Stimulated activated CD8-positive, alpha-beta memory T cell treated with anti-CD3 and anti-CD28 coated beads, Interleukin-4, amount 100 ng/mL, for 1 hour (primary cell): ENCODE results near the gene CLN6.
"Not testable (repeated sequence)": the region's sequence is repeated elsewhere in the genome, so short reads cannot be mapped to it uniquely, and the experiment has no call there.

Source experiments
- DNase-seq, 2 donors: peaks; one replicate each; pipeline ENCODE4 v3.0.0-alpha.2; 2020; ENCODE audit warnings: low read depth in 2 of 2, low spot score in 1 of 2

CLN6 gene

GRCh38 chr15:68224108-68224507 lies 5.4 kb downstream of the CLN6 start:
- DNase-seq: no peak

GRCh38 chr15:68223171-68223570 lies 6.4 kb downstream of the CLN6 start:
- DNase-seq: no peak

GRCh38 chr15:68222432-68222743 lies 7.1 kb downstream of the CLN6 start:
- not testable (repeated sequence) for DNase-seq

DNA sequence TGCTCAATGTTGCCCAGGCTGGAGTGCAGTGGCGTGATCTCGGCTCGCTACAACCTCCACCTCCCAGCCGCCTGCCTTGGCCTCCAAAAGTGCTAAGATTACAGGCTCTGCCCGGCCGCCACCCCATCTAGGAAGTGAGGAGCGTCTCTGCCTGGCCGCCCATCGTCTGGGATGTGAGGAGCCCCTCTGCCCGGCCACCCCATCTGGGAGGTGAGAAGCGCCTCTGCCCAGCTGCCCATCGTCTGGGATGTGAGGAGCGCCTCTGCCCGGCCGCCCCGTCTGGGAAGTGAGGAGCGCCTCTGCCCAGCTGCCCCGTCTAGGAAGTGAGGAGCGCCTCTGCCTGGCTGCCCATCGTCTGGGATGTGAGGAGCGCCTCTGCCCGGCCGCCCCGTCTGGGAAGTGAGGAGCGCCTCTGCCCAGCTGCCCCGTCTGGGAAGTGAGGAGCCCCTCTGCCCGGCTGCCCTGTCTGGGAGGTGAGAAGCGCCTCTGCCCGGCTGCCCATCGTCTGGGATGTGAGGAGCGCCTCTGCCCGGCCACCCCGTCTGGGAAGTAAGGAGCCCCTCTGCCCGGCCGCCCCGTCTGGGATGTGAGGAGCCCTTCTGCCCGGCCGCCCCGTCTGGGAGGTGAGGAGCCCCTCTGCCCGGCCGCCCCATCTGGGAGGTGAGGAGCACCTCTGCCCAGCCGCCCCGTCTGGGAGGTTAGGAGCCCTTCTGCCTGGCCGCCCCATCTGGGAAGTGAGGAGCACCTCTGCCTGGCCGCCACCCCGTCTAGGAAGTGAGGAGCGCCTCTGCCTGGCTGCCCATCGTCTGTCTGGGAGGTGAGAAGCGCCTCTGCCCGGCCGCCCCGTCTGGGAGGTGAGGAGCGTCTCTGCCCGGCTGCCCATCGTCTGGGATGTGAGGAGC lies 7.7 kb downstream of the CLN6 start:
- DNase-seq: not testable (repeated sequence)

GRCh38 chr15:68220967-68221366 lies 8.6 kb downstream of the CLN6 start:
- no peak for DNase-seq

GRCh38 chr15:68220489-68220888 lies 9.0 kb downstream of the CLN6 start:
- DNase-seq: no peak

DNA sequence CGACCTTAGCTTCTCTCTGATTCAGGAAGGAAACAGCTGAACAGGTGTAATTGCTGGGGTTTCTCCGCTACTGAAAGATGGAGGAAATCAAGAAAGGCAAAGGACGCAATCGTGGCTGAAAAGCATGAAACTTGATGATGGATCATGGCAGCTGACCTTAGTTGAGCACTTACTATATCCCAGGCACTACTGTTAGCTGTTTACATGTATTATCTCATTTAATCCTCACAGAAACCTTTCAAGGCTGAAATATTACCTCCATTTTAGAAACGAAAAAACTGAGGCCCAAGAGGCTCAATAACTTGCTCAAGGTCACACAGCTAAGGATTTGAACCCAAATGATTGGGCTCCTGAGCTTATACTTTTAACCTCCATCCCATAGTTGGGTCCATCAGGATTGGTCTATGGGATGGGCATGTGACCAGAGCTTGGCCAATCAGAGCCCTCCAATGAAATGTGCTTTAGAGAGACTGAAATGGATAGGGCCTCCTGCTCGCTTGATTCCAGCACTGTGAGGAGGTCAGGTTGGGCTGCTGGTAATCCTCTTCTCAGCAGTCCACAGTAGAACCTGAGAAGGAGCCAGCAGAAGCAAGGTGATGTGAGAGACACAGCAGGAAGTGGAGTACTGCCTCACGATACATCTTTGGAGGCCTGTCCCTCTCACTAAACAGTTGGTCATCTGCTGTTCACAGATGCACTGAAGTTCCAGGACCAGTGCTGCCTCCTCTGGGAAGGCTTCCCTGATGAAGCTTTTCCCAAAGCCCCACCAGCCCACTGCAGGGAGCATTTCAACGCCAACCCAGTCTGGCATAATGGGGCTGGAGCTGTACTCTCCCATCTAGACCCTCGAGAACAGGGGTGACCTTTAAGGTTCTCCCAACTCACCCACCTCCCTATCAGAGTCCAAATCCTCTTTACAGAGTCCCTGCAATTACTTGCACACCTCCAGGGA lies 10.4 kb downstream of the CLN6 start:
- DNase-seq: no peak

GRCh38 chr15:68218331-68218730 lies 11.2 kb downstream of the CLN6 start:
- no peak for DNase-seq

DNA sequence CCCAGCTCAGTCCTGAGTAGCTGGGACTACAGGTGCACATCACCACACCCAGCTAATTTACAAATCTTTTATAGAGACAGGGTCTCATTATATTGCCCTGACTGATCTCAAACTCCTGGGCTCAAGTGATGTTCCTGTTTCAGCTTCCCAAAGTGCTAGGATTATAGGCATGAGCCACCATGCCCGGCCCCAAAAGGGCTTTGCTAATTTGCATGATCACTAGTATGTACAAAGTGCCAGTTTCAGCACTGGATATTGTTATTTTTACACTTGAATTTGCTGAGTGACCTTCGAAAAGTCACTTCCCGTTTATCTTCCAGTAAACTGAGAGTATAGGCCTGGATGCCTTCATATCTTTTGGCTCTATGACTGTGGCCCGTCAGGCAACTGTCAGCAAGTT lies 12.2 kb downstream of the CLN6 start:
- no peak for DNase-seq

GRCh38 chr15:68214838-68215254 lies 14.7 kb downstream of the CLN6 start:
- DNase-seq: no peak

GRCh38 chr15:68213991-68214837 lies 15.3 kb downstream of the CLN6 start:
- DNase-seq: no peak

GRCh38 chr15:68213491-68213845 lies 16.1 kb downstream of the CLN6 start:
- DNase-seq: not testable (repeated sequence)

GRCh38 chr15:68211656-68212320 lies 17.7 kb downstream of the CLN6 start:
- no peak for DNase-seq

DNA sequence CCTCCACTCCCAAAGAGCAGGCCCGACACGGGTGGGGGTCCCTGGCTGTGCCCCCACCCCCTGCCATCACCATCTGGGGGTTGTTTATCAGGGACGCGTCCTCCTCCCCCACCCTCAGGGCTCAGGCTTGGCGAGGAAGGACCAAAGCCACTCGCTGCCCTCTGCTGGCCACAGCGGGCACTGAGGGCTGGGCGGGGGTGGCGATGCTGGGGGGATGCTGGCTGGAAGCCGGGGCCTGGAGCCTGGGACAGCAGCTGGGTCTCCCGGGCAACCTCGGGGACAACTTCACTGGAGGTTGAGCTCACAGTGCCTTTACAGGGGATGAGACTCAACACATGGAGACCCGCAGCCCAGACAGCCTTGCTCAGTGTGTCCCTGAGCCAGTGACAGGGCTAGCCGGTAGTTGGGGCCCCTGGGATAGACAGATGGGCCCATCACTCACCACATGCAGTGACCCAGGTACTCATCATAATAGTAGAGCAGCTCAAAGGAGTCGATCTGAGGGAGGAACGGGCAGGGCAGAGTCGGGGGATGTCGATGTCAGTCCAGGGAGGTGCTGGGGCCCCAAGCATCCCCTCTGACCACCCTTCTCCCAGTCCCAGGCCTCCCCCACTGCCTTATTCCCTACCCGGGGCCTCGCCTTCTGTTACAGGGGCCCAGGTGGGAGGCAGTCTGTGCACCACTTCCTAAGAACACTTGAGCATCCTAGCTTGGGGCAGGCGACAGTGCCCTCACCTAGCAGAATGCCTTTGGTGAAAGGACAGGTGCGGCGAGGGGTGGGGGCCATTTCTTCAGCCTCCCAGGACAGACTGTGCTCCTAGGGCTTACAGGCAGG lies 18.5 kb downstream of the CLN6 start:
- DNase-seq: no peak

GRCh38 chr15:68210409-68210756 lies 19.1 kb downstream of the CLN6 start:
- DNase-seq: no peak

DNA sequence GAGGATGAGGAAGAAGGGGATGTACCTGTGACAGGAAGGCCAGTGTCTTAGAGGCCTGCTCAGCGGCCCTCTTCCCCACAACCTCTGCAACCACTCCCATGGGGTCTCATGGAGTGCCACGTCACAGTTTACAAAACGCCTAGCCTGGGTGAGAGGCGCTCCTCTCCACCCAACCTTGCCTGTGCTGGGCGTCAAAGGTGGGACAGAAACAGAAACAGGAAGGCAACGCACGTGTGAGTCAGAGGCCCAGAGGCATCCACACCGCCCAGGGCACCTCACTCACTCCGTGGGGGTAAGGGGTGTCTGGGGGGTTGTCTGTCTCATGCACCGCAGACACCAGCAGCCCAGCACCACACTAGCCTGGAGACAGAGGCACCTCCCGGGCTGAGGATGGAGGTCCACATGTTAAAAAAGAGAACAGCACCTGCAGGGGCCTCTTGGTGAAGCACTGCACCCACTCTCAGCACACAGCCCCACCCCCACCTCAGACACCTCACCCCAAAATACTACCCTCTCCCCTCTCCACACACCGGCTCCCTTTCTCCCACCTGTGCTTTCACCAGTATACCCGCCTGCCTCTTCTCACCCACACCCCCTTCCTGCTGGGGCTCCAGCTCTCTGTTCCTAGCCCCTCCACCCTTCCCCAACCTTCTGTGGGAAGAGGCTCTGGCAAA lies 19.7 kb downstream of the CLN6 start:
- DNase-seq: no peak

DNA sequence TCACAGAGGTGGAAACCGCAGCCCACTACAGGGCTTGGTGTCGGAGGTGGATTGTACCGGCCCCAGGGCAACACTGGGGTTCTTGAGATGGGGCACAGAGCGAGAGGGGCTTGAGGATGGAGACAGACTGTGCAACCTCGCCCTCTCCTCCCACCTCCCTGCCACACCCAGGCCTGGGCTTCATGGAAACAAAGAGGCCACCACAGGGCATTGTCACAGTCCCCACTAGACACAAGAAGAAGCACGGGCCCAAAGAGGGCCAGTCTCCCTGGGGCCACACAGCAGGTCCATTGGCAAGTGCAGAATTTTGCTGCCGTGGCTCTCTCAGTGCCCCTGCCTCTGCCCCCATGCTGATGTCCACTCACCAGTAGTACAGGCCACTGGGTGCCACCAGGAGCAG lies 20.3 kb downstream of the CLN6 start:
- no peak for DNase-seq

- no peak for DNase-seq
Measured at GRCh38 chr15:68208636-68209240, 20.8 kb downstream of the CLN6 start.

DNA sequence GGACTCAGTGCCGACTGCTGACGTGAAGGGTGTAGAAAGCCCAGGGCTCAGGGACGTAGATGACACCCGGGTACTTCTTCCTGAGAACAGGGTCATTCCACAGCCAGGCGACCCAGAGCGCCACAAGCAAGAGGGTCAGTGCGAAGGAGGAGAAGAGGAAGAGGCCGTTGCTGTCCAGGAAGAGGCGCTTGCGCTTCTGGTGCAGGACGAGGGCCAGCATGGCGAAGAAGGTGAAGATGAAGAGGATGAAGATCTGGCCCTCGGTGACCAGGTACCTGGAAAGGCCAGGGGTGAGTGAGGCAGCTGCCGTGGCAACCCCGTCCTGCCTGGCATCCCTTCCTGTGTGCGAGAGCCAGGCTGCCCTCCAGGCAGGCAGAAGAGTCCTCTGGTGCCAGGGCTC lies 21.4 kb downstream of the CLN6 start:
- no peak for DNase-seq
